Astrocyte (in vitro differentiated cells and primary cell): ENCODE data around the gene PRKD1. TPM values are rescaled to one million over a fixed set of nuclear protein-coding genes. Genes with fewer than 3 reads are reported as not detected.
A peak's percentile ranks its signal among the peaks of the same experiment; 100 is the strongest.
"Not testable (repeated sequence)": the region's sequence is repeated elsewhere in the genome, so short reads cannot be mapped to it uniquely, and the experiment has no call there.

ENCODE experiments used
- DNase-seq: peaks from one replicate; pipeline ENCODE4 v3.0.0-alpha.2; 2010; ENCODE audit warnings: low read depth
- FAIRE-seq: peaks from 2 replicates; lab custom pipeline; 2011; peaks lifted over from hg19 to GRCh38; lab: Jason Lieb, UNC
- H2AFZ ChIP-seq: 2 replicates; pipeline ENCODE4 v1.6.0; 2012; ENCODE audit warnings: low read depth, low read length, inconsistent platforms
- H3K27ac ChIP-seq: 2 replicates; pipeline ENCODE4 v1.5.1; 2011; ENCODE audit warnings: low read depth, low read length, inconsistent platforms
- H3K27me3 ChIP-seq: 2 replicates; pipeline ENCODE4 v1.6.0; 2011; ENCODE audit warnings: low read length, inconsistent platforms; ENCODE audit not compliant: insufficient read depth
- H3K36me3 ChIP-seq: 2 replicates; pipeline ENCODE4 v1.5.1; 2011; ENCODE audit warnings: low read length, inconsistent platforms; ENCODE audit not compliant: insufficient read depth
- H3K4me1 ChIP-seq: 2 replicates; pipeline ENCODE4 v1.5.1; 2011; ENCODE audit warnings: low read length, inconsistent platforms; ENCODE audit not compliant: insufficient read depth
- H3K4me2 ChIP-seq: 2 replicates; pipeline ENCODE4 v1.6.0; 2012; ENCODE audit warnings: low read length, inconsistent platforms
- H3K4me3 ChIP-seq: 2 replicates; pipeline ENCODE4 v1.5.1; 2011; ENCODE audit warnings: low read depth, mild to moderate bottlenecking, low read length, inconsistent platforms; ENCODE audit not compliant: insufficient read depth
- H3K79me2 ChIP-seq: 2 replicates; pipeline ENCODE4 v1.6.0; 2012; ENCODE audit warnings: mild to moderate bottlenecking, low read length, inconsistent platforms; ENCODE audit not compliant: insufficient read depth
- H3K9ac ChIP-seq: 2 replicates; pipeline ENCODE4 v1.6.0; 2012; ENCODE audit warnings: mild to moderate bottlenecking, low read length, inconsistent platforms
- H3K9me3 ChIP-seq: 2 replicates; pipeline ENCODE4 v1.5.1; 2012; ENCODE audit warnings: low read depth, mild to moderate bottlenecking, low read length, inconsistent platforms; ENCODE audit not compliant: insufficient read depth
- H4K20me1 ChIP-seq: 2 replicates; pipeline ENCODE4 v1.6.0; 2012; ENCODE audit warnings: low read length, inconsistent platforms; ENCODE audit not compliant: insufficient read depth
- H3K27ac Mint-ChIP-seq: one replicate; pipeline ENCODE4 v1.8.0; 2021; ENCODE audit warnings: mild to moderate bottlenecking, mixed read lengths; ENCODE audit not compliant: unreplicated experiment
- H3K27me3 Mint-ChIP-seq: one replicate; pipeline ENCODE4 v1.8.0; 2021; ENCODE audit warnings: low read depth, mixed read lengths; ENCODE audit not compliant: unreplicated experiment
- H3K36me3 Mint-ChIP-seq: one replicate; pipeline ENCODE4 v1.8.0; 2021; ENCODE audit warnings: low read depth, mixed read lengths; ENCODE audit not compliant: unreplicated experiment
- H3K4me1 Mint-ChIP-seq: one replicate; pipeline ENCODE4 v1.8.0; 2021; ENCODE audit warnings: low read depth, mixed read lengths; ENCODE audit not compliant: unreplicated experiment
- H3K4me3 Mint-ChIP-seq: one replicate; pipeline ENCODE4 v1.8.0; 2021; ENCODE audit warnings: mild to moderate bottlenecking, moderate library complexity, mixed read lengths; ENCODE audit not compliant: unreplicated experiment
- H3K9me3 Mint-ChIP-seq: one replicate; pipeline ENCODE4 v1.8.0; 2021; ENCODE audit warnings: mild to moderate bottlenecking, mixed read lengths; ENCODE audit not compliant: unreplicated experiment
- EZH2 ChIP-seq: IDR thresholded peaks from 2 replicates; pipeline ENCODE4 v1.6.1; 2012; ENCODE audit warnings: mild to moderate bottlenecking, low read length, inconsistent platforms; ENCODE audit not compliant: insufficient read depth
- total RNA-seq: library from RNA; stranded (reverse); gene quantifications from 2 replicates; pipeline ENCODE4 v1.2.1, GENCODE V29; 2021
- TF ChIP-seq, protein P1 (sequence below): IDR thresholded peaks from 2 replicates; pipeline ENCODE4 v1.5.1; 2011; ENCODE audit warnings: low read depth, mild to moderate bottlenecking, inconsistent platforms, low read length, moderate library complexity; ENCODE audit not compliant: insufficient read depth

PRKD1 gene
- total RNA-seq, 1 donor from 2014 or later: 5.9 TPM

DNA sequence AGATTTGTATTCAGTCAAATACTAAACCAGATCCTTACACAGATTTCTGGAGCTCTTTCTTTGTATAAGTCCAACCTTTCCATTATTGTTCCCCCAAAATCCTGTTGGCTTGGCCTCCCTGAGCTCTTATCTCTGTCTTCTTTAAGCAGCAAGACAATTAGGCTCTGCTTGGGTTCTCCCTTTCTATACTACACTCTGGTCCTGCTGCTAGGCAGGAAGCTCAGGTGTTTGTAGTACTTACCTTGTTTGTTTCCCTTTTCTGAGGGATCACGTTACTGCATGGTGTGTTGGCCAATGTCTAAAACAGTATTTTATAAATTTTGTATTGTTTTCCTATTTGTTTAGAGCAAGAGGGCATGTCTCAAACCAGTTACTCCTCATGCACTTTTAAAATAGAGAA lies 192.9 kb downstream of the PRKD1 start:
- no peak overlapping the region for H2AFZ ChIP-seq
- H3K27me3 Mint-ChIP-seq: no peaks in the 10 kb centered on the region
- H3K79me2 ChIP-seq: no peaks in the 10 kb centered on the region
- peaks cover 1% of the 10 kb centered on the region for H3K4me1 Mint-ChIP-seq
- H3K9ac ChIP-seq: no peak overlapping the region
- H3K4me3 Mint-ChIP-seq: no peak overlapping the region
- no peaks in the 10 kb centered on the region for H3K36me3 ChIP-seq
- no peak overlapping the region for H3K27ac Mint-ChIP-seq
- no peaks in the 10 kb centered on the region for H3K9me3 Mint-ChIP-seq
- H3K27ac ChIP-seq: no peak overlapping the region
- FAIRE-seq: no peak
- H4K20me1 ChIP-seq: no peaks in the 10 kb centered on the region
- H3K4me3 ChIP-seq: no peak overlapping the region
- no peaks in the 10 kb centered on the region for H3K36me3 Mint-ChIP-seq
- H3K9me3 ChIP-seq: no peaks in the 10 kb centered on the region
- H3K4me1 ChIP-seq: no peaks in the 10 kb centered on the region
- H3K27me3 ChIP-seq: no peaks in the 10 kb centered on the region
- no peak overlapping the region for H3K4me2 ChIP-seq
- no peak for DNase-seq
- no peak for TF ChIP-seq EZH2
- TF ChIP-seq, protein P1, sequence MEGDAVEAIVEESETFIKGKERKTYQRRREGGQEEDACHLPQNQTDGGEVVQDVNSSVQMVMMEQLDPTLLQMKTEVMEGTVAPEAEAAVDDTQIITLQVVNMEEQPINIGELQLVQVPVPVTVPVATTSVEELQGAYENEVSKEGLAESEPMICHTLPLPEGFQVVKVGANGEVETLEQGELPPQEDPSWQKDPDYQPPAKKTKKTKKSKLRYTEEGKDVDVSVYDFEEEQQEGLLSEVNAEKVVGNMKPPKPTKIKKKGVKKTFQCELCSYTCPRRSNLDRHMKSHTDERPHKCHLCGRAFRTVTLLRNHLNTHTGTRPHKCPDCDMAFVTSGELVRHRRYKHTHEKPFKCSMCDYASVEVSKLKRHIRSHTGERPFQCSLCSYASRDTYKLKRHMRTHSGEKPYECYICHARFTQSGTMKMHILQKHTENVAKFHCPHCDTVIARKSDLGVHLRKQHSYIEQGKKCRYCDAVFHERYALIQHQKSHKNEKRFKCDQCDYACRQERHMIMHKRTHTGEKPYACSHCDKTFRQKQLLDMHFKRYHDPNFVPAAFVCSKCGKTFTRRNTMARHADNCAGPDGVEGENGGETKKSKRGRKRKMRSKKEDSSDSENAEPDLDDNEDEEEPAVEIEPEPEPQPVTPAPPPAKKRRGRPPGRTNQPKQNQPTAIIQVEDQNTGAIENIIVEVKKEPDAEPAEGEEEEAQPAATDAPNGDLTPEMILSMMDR: no peak

GRCh38 chr14:29726560-29727331 lies 200.9 kb downstream of the PRKD1 start:
- H3K27ac Mint-ChIP-seq: peak overlapping the region; percentile 31
- H2AFZ ChIP-seq, H3K9me3 ChIP-seq, H3K9me3 Mint-ChIP-seq, H3K36me3 Mint-ChIP-seq, H3K4me3 Mint-ChIP-seq, H3K36me3 ChIP-seq, H4K20me1 ChIP-seq, H3K27me3 ChIP-seq, FAIRE-seq, H3K27me3 Mint-ChIP-seq, H3K4me3 ChIP-seq, H3K4me1 ChIP-seq, H3K79me2 ChIP-seq, H3K9ac ChIP-seq: not testable (repeated sequence)
- Histone ChIP-seq H3K27ac (peak overlapping the region; percentile 58), H3K4me2 (peak overlapping the region; percentile 64)
- DNase-seq: peak; percentile 83
- H3K4me1 Mint-ChIP-seq: peaks cover 21% of the 10 kb centered on the region

- Histone ChIP-seq H4K20me1 (no peaks in the 10 kb centered on the region), H3K4me2 (no peak overlapping the region), H3K4me1 (peaks cover 4% of the 10 kb centered on the region), H3K27me3 (no peaks in the 10 kb centered on the region), H3K4me3 (no peak overlapping the region), H3K27ac (no peak overlapping the region), H3K9me3 (no peaks in the 10 kb centered on the region), H3K79me2 (no peaks in the 10 kb centered on the region), H3K9ac (no peak overlapping the region), H3K36me3 (no peaks in the 10 kb centered on the region), H2AFZ (no peak overlapping the region)
- FAIRE-seq (no peak), DNase-seq (peak; percentile 33)
- Mint-ChIP-seq H3K9me3 (no peaks in the 10 kb centered on the region), H3K27me3 (no peaks in the 10 kb centered on the region), H3K27ac (no peak overlapping the region), H3K4me1 (peaks cover 21% of the 10 kb centered on the region), H3K4me3 (no peak overlapping the region), H3K36me3 (no peaks in the 10 kb centered on the region)
- TF ChIP-seq, protein P1: no peak
- TF ChIP-seq EZH2: no peak
Measured at GRCh38 chr14:29724991-29725390, 202.7 kb downstream of the PRKD1 start.
